ENCODE measurements around the gene WDR12.

The WDR12 gene

GRCh38 chr2:202944408-202944807 lies 32.9 kb upstream of the WDR12 start:
- Histone ChIP-seq H3K36me3 (peaks cover 4% of the 10 kb centered on the region), H3K9me3 (no peaks in the 10 kb centered on the region), H3K27ac (no peak overlapping the region), H3K4me3 (ENCODE audit: low read depth in 1 of 2, low read length in 1 of 2) (no peak overlapping the region), H3K4me1 (ENCODE audit: control insufficient read depth in 1 of 2, insufficient read depth in 1 of 2, low read depth in 1 of 2, low read length in 1 of 2) (no peaks in the 10 kb centered on the region), H3K27me3 (no peaks in the 10 kb centered on the region)
- TF ChIP-seq, protein P1, sequence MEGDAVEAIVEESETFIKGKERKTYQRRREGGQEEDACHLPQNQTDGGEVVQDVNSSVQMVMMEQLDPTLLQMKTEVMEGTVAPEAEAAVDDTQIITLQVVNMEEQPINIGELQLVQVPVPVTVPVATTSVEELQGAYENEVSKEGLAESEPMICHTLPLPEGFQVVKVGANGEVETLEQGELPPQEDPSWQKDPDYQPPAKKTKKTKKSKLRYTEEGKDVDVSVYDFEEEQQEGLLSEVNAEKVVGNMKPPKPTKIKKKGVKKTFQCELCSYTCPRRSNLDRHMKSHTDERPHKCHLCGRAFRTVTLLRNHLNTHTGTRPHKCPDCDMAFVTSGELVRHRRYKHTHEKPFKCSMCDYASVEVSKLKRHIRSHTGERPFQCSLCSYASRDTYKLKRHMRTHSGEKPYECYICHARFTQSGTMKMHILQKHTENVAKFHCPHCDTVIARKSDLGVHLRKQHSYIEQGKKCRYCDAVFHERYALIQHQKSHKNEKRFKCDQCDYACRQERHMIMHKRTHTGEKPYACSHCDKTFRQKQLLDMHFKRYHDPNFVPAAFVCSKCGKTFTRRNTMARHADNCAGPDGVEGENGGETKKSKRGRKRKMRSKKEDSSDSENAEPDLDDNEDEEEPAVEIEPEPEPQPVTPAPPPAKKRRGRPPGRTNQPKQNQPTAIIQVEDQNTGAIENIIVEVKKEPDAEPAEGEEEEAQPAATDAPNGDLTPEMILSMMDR (IDR thresholded peaks at IDR 0.05) = no peak

- peaks cover 4% of the 10 kb centered on the region for H3K36me3 ChIP-seq
- H3K4me1 ChIP-seq (ENCODE audit: control insufficient read depth in 1 of 2, insufficient read depth in 1 of 2, low read depth in 1 of 2, low read length in 1 of 2) = no peaks in the 10 kb centered on the region
- no peak overlapping the region for H3K27ac ChIP-seq
- TF ChIP-seq, protein P1 (IDR thresholded peaks at IDR 0.05) = no peak
- no peaks in the 10 kb centered on the region for H3K9me3 ChIP-seq
- H3K27me3 ChIP-seq = no peaks in the 10 kb centered on the region
- no peak overlapping the region for H3K4me3 ChIP-seq (ENCODE audit: low read depth in 1 of 2, low read length in 1 of 2)
Measured at GRCh38 chr2:202941771-202942170, 30.3 kb upstream of the WDR12 start.

DNA sequence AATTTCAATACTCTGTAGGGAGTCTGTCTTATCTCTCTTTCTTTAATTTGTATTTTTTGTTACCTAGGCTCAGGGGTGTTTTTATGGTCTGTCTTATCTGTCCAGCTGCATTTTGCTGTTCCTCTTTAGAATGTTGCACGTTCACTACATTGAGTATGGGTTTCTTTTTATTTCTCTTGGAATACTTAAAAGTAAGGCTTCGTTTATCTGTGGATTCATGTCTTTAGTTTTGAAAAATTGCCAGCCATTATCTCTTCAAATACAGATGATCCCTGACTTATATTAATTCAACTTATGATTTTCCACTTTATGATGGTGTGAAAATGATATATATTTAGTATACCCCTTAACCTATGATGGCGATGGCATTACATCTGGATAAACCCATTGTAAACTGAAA lies 27.5 kb upstream of the WDR12 start:
- TF ChIP-seq, protein P1 (IDR thresholded peaks at IDR 0.05) = no peak
- Histone ChIP-seq H3K27ac (no peak overlapping the region), H3K36me3 (peaks cover 4% of the 10 kb centered on the region), H3K4me3 (ENCODE audit: low read depth in 1 of 2, low read length in 1 of 2) (no peak overlapping the region), H3K9me3 (no peaks in the 10 kb centered on the region), H3K27me3 (no peaks in the 10 kb centered on the region), H3K4me1 (ENCODE audit: control insufficient read depth in 1 of 2, insufficient read depth in 1 of 2, low read depth in 1 of 2, low read length in 1 of 2) (no peaks in the 10 kb centered on the region)

- H3K27me3 ChIP-seq = no peaks in the 10 kb centered on the region
- no peaks in the 10 kb centered on the region for H3K9me3 ChIP-seq
- TF ChIP-seq, protein P1 (IDR thresholded peaks at IDR 0.05) = no peak
- no peak overlapping the region for H3K27ac ChIP-seq
- no peaks in the 10 kb centered on the region for H3K4me1 ChIP-seq (ENCODE audit: control insufficient read depth in 1 of 2, insufficient read depth in 1 of 2, low read depth in 1 of 2, low read length in 1 of 2)
- H3K4me3 ChIP-seq (ENCODE audit: low read depth in 1 of 2, low read length in 1 of 2) = no peak overlapping the region
- H3K36me3 ChIP-seq = no peaks in the 10 kb centered on the region
Measured at GRCh38 chr2:202934456-202934855, 23.0 kb upstream of the WDR12 start.

DNA sequence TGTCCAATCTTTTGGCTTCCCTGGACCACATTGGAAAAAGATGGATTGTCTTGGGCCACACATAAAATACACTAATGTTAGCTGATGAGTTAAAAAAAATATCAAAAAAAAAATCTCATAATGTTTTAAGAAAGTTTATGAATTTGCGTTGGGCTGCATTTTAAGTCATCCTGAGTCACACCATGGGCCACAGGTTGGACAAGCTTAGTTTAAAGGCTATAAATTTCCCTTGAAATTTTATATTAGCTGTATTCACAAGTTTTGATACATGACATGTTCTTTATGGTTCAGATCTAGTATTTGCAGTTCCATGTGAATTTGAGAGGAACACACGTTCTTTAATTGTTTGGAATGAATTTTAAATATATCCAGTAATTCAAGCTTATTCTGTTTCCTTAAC lies 22.5 kb upstream of the WDR12 start:
- Histone ChIP-seq H3K4me1 (ENCODE audit: control insufficient read depth in 1 of 2, insufficient read depth in 1 of 2, low read depth in 1 of 2, low read length in 1 of 2) (no peaks in the 10 kb centered on the region), H3K9me3 (no peaks in the 10 kb centered on the region), H3K4me3 (ENCODE audit: low read depth in 1 of 2, low read length in 1 of 2) (no peak overlapping the region), H3K27me3 (no peaks in the 10 kb centered on the region), H3K27ac (no peak overlapping the region), H3K36me3 (no peaks in the 10 kb centered on the region)
- TF ChIP-seq, protein P1 (IDR thresholded peaks at IDR 0.05) = no peak

GRCh38 chr2:202933139-202933510 lies 21.7 kb upstream of the WDR12 start:
- TF ChIP-seq, protein P1 (IDR thresholded peaks at IDR 0.05) = no peak
- no peak overlapping the region for H3K4me3 ChIP-seq (ENCODE audit: low read depth in 1 of 2, low read length in 1 of 2)
- no peaks in the 10 kb centered on the region for H3K9me3 ChIP-seq
- no peak overlapping the region for H3K27ac ChIP-seq
- no peaks in the 10 kb centered on the region for H3K4me1 ChIP-seq (ENCODE audit: control insufficient read depth in 1 of 2, insufficient read depth in 1 of 2, low read depth in 1 of 2, low read length in 1 of 2)
- no peaks in the 10 kb centered on the region for H3K27me3 ChIP-seq
- no peaks in the 10 kb centered on the region for H3K36me3 ChIP-seq
